Activated CD4-positive, alpha-beta T cell treated with anti-CD3 and anti-CD28 coated beads for 48 hours (primary cell): ENCODE results near the gene FAM120AOS.
"Not testable (repeated sequence)": the region's sequence is repeated elsewhere in the genome, so short reads cannot be mapped to it uniquely, and the experiment has no call there.

Experiments
- DNase-seq: peaks from one replicate; pipeline ENCODE4 v3.0.0-alpha.2; 2020

FAM120AOS gene

DNA sequence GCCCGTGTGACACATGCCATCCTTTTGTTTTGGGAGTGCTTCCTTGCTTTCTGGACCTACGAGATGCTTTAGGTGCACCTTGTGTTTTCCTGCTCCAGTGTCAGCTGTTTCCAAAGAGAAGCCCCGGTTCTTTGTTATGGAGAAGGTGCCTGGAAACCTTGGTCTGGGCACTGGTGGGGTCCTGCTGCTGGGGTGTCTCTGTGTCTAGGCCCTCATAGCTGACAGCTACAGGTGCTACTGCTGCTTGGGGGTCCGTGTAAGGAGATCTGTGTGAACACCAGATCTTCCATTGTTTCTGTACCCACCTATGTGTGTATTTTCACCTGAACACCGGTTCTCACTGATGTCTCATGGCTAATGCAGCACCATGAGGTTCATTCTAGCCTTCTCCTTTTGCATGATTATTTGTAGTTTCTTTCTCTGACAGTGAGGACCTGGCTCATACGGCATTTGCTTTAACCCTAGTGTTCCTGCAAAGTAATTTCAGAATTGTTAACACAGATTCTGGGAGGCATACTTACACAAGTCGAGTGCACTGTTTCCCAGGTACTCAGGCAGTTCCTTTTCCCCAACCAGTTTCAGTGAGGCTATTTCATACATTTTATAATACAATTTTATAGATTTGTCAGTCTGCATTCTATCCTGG is 13.2 kb upstream of the FAM120AOS start:
- DNase-seq: no peak

DNA sequence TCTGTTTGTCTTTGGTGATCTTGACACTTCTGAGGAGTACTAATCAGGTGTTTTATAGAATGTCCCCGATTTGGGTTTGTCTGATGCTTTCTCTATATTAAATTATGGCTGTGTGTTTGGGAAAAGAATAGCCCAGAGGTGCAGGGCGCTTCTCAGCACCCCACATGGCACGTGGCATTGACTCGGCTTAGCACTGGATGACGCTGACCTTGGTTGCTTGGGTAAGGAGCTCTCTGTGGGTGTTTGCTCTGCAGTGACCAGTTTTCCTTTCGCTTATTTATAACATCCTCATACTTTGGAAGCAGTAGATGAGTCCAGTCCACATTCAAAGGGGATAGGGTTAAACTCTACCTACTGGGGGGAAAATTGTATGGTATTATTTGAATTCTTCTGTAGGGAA is 12.5 kb upstream of the FAM120AOS start:
- no peak for DNase-seq

DNA sequence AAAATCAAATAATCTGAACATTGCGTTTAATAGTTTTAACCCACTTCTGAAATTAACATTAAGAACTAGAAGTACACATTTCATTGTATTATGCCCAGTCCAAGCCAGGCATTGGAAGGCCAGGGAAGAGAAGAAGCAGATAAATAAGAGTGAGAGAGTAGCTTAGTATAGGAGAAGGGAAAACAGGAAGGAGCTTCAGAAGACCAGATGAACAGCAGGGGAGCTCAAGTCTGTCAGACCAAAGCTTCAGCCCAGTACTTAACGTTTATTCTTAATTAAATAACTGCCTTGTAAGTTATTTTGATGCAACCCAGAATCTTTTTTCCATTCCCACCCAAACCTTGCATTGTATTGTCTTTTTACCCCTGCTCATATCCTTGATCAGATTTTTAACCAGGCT is 11.5 kb upstream of the FAM120AOS start:
- no peak for DNase-seq

DNA sequence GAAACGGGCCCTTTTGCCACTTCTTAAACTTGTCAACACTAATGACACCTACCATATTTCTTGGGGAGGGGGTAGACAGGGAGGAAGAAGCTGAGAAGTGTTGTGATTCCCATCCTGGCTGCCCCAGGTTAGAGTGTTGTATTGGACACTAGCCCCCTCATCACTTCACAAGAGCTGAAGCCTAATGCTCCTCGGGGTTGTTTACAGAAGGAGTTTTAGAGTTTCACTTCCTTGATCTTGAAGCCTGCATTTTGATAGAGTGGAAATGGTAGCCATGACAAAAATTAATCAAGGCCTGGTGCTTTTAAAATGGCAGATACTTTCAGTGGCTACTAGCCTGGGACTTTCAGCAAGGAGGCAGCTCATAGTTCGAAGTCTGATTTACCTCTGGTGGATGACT is 11.0 kb upstream of the FAM120AOS start:
- no peak for DNase-seq

DNA sequence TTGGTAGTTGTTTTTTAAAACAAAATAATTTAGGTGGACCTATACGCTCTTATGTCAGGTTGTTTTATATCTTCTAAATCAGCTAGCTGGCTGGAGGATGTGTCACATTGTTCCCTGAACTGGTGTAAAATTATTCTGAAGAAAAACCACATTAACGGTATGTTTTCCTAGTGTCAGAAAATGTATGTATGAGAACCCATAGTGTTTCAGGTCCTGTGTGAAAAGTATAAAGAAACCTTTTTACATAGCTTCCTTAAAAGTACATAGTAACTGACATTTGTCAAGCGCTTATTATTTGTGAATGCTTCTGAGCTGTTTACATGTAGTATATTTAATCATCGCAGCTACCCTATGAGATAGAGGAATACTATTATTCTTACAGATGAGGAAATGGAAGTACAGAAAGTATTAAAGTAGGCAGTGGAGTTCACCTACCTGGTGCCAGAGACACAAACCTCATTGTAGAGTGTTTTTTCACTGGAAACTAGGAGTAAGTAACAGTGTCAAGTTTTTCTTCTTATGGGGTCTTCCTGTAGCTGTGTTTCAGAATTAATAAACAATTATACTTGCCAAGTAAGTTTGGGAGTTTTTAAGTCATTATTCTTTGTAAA is 10.4 kb upstream of the FAM120AOS start:
- no peak for DNase-seq

DNA sequence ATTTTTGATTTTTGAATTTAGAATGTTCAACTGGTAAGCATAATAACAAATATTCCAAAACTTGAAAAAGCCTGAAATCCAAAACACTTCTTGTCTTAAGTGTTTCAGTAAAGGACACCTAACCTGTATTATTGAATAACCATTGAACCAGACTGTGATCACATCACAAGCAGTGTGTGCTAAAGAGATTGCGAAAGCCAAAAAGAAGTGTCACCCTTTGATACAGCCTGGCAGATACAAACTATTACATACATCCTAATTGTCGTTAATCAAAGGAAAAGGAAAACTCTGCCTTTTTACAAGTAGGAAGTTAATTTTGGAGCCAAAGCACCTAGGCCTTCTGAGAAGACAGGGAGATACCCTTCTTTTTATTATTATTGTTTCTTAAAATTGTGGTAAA is 8.4 kb upstream of the FAM120AOS start:
- no peak for DNase-seq

DNA sequence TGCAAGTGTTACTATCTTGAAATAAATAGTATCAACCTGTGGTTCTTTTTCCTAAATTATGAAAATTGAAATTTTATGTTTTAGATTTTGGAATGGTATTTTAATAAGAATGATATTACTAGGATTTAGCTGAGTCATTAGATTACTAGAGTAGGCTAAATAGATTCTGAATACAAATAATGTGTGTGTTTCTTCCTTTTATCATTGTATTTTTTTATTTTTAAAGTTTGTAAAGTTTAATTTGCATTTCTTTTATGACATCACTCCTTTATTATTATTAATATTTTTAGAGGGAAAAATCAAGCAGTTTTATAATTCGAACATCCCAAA is 8.0 kb upstream of the FAM120AOS start:
- no peak for DNase-seq

DNA sequence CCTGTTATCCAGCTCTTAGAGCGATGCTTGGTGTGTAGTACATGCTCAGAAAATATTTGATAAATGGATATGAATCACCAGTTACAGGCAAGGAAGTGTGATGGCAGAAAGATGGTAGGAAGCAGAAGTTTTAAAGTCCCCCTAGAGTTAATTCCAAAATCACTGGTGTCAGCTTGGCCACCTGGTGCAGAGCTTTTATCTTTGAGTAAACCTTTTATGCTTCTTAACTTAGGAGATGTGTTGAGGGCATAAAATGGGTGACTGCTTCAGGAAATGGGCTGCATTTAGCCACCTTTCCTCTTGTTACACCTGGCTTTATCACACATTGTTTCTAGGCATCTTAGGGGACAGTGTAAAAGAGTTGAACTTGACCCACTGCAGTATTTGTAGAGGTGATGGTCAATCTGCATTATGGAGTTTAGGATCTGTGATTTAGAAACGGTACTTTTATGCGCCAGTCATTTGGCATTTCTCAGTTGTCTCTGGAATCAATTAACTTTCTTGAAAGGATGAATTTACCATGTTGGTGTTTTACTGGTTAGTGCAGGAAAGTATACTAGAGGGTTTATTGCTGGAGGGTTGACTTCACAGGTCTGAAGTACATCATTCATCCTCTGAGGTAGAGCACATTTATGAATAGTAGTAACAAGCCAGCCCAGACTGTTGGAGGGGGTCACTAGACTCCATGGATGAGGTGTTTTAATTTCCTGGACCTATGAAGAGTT is 7.5 kb upstream of the FAM120AOS start:
- DNase-seq: no peak

DNA sequence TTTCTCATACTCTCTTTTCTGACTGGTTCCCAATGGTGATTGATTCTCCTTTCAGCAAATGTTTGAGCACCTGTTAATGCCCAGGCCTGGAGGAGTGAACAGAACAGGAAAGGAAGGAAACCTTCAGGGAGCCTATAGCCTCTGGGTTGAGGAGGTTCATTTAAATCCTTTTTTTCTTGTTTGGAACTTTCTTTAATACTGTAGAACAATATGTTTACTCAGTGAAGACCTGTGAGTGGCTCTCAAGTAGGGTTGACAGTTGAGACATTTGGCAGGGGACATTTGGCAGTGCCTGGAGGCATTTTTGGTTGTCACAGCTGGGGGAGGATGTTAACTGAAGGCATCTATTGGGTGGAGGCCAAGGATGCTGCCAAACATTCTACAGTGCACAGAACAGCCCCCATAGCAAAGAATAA is 6.1 kb upstream of the FAM120AOS start:
- no peak for DNase-seq

DNA sequence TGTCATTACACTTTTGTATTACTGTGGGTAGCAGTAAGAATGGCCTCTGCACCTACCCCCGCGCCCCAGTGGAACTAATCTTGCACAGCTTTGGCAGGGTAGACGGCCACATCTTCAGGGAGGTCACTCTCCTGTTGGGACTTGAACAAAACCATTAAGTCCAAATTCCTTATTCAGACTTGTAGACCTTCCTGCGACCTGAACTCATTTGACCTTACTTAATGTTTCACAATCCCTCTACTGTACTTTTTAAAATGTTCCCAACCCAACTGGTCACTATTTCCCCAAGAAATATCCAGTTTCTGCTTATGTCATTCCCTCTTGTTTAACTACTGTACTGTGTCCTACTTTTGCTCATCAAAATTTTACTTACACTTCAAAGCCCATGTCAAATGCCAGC is 5.3 kb upstream of the FAM120AOS start:
- DNase-seq: no peak

DNA sequence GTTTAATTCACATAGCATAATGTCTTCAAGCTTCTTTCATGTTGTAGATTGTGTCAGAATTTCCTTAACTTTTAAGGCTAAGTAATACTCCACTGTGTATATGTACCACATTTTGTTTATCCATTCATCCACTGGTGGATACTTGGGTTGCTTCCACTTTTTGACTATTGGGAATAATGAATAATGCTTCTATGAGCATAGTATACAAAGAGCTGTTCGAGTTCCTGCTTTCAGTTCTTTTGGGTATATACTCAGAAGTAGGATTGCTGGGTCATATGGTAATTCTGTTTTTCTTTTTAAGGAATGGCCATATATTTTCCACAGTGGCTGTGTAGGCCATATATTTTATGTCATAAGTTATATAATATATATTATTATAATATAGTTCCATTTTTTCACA is 3.6 kb upstream of the FAM120AOS start:
- no peak for DNase-seq

DNA sequence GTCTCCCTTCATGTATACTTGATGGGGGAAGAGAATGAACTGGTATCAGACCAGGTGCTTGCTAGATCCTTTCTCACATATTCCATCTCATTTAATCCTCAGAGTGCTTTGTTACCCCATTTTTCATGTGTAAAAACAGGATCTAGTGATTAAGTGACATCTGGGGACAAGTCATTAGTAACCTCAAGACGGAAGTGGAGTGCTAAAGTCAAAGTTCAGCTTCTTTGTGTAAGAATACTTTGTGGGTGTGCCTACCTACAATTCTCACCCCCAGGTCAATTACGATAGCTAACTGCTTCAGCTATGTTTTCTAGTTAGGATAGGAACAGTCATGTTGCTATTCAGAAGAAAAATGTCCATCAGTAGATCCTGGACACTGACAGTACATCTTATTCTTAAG is 3.1 kb upstream of the FAM120AOS start:
- no peak for DNase-seq

DNA sequence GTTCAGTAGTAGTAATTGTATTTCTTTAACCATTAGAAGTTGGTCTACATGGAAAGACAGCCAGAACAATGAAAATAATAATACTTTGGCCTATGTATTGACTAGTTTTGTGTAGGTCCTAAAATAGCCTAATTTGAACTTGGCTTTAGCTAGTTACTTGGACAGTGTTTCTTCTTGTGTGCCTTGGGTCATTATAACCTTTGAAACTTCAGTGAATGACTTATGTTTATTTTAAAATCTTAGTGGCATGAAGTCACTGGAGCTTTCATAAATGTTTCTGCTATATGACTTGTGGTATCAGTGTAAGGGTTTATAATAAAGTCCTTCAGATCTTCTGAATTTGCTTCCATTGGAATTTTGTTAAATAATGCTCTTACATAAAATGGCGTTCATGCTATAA is 2.6 kb upstream of the FAM120AOS start:
- DNase-seq: no peak

DNA sequence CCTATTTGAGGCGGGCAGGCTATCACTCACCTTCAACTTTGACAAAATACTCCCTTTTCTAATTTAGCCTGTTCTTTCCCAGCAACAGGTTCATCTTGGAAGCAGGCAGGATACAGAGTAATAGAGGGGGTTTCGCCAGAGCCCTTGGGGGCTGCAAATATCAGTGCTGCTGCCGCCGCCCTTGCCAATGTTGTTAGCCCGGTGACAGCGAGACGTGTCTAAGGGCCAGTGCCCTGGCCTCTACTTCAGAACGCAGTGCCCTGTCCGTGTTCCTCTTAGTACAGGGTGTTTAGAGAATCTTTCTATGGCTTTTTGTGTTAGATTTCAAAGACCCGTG is 703 bp downstream of the FAM120AOS start:
- DNase-seq: peak; percentile 19

DNA sequence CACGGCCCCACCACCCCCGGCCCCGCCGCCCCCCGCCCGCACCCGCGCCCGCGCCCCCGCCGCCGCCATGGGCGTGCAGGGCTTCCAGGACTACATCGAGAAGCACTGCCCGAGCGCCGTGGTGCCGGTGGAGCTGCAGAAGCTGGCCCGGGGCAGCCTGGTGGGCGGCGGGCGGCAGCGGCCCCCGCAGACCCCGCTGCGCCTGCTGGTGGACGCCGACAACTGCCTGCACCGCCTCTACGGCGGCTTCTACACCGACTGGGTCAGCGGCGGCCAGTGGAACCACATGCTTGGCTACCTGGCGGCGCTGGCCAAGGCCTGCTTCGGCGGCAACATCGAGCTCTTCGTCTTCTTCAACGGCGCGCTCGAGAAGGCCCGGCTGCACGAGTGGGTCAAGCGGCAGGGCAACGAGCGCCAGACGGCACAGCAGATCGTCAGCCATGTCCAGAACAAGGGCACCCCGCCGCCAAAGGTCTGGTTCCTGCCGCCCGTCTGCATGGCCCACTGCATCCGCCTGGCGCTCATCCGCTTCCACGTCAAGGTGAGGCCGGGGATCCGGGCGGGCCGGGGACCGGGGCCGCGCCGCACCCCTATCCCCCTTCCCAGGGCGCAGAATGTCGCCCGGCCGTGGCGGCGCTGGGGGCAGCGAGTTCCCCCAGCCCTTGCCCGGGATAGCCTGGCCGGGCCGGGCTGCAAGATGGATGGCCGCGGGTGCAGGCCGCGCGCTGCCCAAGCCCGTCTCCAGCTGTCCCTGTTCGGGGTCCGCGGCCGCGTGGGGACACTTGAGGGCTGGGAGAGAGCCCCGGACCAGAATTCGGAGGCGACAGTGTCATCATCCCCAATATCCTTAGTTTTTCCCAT is 1.3 kb downstream of the FAM120AOS start:
- peak; percentile 62 for DNase-seq

DNA sequence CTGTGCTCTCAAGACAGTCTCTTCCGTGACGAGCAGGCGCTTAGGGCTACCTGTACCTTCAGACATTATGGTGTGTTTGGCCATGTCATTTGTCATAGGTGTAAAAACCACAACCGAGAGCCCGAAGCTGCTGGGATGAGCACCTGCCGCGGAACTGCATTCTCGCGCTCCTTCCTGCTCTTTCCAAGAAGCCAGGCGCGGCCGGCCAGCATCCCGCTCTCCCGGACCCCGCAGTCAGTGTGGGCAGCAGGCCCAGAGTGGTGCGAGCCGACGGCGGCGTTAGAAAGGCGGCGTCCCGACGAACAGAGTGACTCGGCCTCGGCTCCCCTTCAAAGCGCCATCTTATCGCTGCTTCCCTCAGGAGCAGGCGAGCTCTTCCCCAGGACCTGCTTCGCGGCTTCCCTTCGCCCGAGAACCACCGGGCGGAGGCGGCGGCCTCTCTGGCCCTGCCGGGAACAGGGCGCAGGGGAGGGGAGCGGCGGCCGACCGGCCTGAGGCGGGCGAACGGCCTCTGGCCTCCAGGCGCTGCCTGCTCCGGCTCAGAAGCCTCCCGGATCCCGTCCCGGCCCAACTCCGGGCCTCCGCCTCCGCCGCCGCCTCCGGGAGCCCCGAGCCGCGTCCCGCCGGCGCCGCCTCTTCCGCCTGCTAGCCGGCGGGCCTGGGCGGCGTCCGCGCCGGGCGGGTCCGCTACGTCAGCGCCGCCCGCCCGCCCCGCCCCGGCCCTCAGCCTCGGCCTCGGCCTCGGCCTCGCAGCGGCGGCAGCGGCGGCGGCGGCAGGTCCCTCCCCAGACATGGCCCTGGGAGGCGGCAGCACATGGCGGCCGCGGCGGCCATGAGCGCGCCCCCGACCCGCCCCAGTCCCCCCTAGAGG is 2.2 kb downstream of the FAM120AOS start, which contains the start of gene FAM120A:
Gene FAM120A, plus strand, starts transcription at position 741 of the 871 bp plus-strand sequence. CDS start 231 bp downstream, outside the sequence.
- DNase-seq: peak; percentile 81

DNA sequence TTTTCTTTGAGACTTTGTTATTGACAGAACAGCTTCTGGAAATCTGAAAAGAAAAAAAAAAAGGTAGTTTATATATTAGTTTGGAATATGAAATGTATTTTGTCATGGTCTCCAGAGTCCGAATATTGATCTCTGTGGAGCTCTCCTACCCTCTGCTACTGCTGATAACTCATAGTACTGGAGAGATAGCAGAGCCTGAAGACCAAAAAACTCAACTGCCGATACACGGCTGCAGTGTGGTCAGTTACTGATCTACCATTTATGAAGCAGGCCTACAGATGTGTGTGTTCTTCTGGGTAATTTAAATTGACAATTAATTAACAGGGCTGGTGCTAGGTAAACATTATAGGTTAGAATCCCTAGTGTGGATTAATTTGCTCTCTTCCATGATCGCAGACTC is 5.7 kb downstream of the FAM120AOS start:
- no peak for DNase-seq

DNA sequence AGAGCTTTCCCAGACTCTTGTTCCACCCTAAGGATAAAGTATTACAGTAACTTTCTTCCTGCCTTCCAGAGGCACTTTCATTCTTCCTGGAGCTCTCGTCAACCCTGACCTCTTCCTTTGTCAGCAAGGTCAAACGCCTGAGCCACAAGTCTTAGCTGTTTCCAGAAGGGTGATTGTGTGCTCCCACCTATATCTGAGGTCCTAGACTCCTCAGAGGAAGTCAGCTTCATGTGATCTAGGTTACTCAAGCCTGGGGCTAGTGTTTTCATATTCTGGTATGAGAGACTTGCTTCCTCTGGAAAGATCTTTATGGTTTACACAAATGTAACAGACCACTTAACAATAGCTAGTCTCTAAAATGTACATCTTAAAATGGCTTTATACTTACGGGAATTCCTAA is 7.3 kb downstream of the FAM120AOS start:
- DNase-seq: no peak

DNA sequence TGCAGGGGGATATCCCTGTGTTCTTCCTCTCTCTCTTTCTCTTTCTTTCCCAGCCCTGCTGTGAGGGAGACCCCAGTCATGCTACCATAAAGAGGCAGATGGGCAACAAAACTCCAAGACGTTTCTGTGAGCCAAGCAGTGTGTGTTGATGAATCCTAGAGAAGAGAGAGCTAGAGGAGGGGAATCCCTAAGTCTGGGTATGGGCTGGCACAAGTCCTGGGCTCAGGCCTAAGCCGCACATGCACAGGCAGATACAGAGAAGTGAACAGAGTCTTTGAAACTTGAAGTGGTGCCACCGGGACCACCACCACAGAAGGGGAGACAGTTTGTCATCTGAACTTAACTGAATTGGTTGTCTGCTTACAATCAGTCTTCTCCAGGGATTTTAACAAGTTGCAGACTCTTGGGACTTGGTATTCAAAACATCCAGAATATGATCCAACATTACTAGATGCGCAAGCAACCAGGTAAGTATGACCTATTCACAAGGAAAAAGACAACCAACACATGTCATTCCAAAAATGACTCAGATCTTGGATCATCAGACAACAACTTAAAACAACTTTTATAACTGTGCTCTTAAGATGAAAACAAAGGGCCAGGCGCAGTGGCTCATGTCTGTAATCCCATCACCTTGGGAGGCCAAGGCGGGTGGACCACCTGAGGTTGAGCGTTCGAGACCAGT is 12.3 kb downstream of the FAM120AOS start:
- DNase-seq: no peak

DNA sequence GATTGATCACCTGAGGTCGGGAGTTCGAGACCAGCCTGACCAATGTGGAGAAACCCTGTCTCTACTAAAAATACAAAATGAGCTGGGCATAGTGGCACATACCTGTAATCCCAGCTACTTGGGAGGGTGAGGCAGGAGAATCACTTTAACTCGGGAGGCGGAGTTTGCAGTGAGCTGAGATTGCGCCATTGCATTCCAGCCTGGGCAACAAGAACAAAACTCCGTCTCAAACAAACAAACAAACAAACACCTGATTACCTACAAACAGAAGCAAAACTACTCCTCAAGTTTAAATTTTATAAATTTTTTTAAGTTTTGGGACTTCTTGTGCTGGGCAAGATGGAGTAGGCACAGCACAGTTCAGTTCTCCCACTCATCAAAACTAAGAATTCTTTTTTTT is 14.1 kb downstream of the FAM120AOS start:
- not testable (repeated sequence) for DNase-seq

DNA sequence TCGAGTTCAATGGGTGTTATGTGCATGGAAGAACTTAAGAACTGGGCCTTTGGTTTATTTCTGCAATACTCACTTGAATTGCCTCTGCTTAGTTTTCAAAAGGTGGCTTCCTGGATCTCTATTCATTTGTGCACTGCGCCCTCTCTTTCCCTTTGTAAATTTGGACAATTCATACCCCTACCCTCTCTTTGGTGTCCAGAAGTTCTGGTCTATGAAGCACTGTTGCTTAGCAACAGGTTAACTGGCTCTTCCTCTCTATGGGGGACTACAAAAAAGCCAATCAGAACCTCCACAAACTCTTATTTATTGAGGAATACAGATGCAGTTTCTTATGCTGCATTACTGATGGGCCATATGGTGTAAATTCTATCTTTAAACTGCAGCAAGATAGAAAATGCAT is 15.4 kb downstream of the FAM120AOS start:
- DNase-seq: no peak
